ENCODE data around the gene GAK.
A peak's percentile ranks its signal among the peaks of the same experiment; 100 is the strongest.
"Not testable (repeated sequence)": the region's sequence is repeated elsewhere in the genome, so short reads cannot be mapped to it uniquely, and the experiment has no call there.

GAK gene

DNA sequence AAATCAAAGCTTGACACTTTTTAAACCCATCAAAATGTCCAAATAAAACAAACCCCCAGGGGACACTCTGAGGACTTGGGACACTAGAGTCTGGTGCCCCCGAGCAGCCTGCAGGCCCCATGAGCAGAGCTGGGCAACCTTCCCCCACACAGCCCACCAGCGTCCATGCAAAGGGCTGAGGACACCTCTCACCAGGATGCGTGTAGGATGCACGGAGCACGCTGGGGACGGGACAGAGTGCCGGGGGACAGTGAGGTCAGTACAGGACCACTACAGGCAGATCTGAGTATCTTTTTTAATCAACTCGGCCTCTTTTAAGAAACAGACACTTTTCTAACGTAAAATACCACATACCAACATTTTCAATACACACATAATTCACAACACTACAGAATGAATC, 6.9 kb downstream of the GAK start:
- no peak for DNase-seq

DNA sequence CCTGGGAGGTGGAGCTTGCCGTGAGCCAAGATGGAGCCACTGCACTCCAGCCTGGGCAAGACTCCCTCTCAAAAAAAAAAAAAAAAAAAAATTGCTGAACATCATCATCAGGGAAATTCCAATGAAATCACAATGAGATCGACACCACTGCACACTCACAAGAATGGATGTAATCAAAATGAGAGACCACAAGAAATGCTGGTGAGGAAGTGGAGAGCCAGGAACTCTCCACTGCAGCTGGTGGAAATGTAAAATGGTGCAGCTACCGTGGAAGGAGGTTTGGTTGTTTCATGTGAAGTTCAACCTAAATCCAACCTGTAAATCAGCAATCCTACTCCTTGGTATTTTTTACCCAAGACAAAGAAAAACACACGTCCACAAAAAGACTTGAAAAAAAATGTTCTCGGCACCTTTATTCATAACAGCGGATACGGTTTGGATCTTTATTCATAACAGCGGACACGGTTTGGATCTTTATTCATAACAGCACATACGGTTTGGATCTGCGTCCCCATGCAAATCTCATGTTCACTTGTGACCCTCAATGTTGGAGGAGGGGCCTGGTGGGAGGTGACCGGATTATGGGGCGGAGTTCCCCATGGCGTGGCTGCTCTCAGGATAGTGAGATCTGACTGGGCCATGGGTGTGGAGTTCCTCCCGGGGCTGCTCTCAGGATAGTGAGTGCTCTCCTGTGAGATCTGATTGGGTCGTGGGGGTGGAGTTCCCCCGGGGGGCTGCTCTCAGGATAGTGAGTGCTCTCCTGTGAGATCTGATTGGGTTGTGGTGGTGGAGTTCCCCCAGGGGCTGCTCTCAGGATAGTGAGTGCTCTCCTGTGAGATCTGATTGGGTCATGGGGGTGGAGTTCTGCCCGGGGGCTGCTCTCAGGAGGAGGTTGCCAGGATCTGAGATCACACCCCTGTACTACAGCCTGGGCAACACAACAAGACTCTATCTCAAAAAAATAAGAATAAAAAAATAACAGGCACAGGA, 7.7 kb downstream of the GAK start:
- DNase-seq = peak; percentile 28

DNA sequence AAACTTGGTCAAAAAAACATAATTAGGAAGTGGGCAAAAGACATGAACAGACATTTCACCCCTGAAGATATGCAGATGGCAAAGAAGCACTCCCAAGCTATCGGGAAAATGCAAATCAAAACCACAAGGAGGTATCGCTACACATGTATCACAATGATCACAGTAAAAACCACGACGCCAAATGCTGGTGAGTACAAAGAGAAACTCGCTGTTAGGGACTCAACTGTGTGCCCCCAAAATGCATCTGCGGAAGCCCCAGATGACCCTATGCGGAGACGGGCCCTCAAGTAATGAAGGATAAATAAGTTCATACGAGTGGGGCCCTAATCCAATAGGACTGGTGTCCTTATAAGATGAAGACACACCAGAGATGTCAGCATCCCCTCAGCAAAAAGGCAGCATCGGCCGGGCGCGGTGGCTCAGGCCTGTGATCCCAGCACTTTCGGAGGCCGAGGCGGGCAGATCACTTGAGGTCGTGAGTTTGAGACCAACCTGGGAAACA, 10.2 kb downstream of the GAK start:
- DNase-seq = no peak

DNA sequence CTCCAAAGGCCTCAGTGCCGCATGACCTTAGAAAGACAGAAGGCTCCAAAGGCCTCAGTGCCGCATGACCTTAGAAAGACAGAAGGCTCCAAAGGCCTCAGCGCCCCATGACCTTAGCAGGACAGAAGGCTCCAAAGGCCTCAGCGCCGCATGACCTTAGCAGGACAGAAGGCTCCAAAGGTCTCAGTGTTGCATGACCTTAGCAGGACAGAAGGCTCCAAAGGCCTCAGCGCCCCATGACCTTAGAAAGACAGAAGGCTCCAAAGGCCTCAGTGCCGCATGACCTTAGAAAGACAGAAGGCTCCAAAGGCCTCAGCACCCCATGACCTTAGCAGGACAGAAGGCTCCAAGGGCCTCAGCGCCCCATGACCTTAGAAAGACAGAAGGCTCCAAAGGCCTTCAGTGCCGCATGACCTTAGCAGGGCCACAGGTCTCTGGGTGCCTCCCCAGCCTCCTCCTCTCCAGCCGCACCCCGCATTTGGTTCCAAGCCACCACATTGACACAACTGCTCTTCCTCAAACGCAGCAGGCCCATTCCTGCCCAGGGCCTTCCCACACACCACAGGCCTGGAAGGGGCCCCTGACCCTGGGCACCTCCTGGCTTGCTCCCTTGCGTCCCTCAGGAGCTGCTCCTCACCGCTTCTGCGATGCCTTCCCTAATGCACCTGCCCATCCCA, 13.0 kb downstream of the GAK start:
- not testable (repeated sequence) for DNase-seq

DNA sequence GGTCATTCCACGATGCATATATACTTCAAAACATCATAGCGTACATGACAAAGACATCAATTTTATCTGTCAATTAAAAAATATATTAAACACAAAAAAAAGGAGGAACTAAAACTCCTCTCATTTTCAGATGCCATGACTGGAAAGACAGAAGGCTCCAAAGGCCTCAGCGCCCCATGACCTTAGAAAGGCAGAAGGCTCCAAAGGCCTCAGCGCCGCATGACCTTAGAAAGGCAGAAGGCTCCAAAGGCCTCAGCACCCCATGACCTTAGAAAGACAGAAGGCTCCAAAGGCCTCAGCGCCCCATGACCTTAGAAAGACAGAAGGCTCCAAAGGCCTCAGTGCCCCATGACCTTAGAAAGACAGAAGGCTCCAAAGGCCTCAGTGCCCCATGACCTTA, 13.5 kb downstream of the GAK start:
- not testable (repeated sequence) for DNase-seq

DNA sequence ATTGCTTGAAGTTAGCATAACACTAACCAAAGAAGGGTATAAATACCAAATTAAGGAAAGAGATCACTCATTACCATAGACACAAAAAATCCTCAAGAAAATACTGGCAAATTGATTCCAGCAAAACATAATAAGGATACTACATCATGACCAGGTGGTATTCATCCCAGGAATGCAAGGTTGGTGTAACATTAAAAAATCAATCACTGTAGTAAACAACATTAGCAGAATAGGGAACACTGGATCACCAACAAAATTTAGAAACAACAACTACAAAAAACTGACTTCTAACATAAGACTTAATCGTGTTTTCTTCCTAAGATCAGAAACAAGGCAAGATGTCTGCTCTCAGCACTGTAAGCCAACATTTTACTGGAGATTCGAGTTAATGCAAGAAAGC, 14.1 kb downstream of the GAK start:
- no peak for DNase-seq

DNA sequence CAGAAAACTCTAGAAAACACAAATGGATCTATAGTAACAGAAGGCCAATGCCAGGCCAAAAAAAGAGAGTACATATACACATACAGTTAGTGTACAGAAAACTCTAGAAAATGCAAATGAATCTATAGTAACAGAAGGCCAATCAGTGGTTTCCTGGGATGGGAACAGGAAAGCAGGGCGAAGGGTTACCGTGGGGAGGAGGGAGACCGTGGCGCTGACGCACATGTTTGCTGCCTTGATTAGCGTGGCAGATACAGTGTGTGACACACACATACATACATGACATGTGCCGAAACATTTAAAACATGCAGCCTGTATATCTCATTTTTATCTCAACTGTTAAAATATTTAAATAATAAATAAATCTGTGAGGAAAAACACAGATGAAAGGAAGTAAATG, 14.7 kb downstream of the GAK start:
- DNase-seq = no peak

DNA sequence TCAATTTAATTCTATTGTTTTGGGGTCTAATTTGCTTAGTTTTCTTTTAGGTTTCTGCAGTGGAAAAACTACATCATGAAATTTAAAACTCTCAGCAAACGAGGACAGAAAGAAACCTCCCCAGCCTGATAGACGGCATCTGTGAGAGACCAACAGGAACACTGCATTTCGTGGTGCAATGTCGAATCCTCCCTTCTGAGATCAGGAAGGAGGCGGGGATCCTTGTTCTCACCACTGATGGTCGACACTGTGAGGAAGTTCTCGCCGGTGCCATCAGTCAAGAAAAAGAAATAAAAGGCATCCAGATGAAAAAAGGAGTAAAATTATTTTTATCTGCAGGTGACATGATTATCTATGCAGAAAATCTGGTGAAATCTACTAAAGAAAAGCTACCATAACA, 16.5 kb downstream of the GAK start:
- no peak for DNase-seq

DNA sequence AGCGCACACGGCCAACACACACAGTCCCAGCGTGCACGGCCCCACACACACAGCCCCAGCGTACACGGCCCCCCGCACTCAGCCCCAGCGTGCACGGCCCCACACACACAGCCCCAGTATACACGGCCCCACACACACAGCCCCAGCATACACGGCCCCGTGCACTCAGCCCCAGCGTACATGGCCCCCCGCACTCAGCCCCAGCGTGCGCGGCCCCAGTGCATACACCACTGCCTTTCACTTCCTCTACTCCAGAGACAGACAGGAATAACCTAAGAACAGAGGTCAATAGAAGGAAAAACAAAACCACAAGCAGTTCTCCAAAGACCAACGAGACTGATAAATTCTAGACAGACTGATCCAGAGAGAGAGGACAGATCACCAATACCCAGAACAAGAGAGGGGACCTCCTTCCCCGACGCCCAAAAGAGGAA, 17.1 kb downstream of the GAK start:
- no peak for DNase-seq

DNA sequence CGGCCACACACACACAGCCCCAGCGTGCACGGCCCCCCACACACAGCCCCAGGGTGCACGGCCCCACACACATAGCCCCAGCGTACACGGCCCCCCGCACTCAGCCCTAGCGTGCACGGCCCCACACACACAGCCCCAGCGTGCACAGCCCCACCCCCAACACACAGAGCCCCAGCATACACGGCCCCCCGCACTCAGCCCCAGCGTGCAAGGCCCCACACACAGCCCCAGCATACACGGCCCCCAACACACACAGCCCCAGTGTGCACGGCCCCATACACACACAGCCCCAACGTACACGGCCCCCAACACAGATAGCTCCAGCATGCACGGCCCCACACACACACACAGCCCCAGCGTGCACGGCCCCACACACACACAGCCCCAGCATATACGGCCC, 17.6 kb downstream of the GAK start:
- DNase-seq = no peak

DNA sequence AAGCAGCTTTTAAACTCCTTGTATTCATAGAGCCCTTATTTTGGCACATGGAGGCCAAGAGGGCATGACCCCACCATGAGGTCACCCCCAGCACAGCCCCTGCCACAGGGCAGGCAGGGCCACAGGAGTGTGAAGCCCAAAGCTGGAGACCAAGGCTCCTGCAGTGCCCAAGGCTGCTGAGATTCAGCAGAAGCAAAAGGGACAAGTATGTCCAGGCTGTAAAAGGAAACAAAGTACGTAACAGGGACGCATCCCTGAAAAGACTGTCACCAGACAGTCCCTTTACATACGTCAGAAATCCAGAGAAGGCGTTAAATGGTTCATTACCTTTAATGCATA, 18.9 kb downstream of the GAK start:
- DNase-seq = no peak

DNA sequence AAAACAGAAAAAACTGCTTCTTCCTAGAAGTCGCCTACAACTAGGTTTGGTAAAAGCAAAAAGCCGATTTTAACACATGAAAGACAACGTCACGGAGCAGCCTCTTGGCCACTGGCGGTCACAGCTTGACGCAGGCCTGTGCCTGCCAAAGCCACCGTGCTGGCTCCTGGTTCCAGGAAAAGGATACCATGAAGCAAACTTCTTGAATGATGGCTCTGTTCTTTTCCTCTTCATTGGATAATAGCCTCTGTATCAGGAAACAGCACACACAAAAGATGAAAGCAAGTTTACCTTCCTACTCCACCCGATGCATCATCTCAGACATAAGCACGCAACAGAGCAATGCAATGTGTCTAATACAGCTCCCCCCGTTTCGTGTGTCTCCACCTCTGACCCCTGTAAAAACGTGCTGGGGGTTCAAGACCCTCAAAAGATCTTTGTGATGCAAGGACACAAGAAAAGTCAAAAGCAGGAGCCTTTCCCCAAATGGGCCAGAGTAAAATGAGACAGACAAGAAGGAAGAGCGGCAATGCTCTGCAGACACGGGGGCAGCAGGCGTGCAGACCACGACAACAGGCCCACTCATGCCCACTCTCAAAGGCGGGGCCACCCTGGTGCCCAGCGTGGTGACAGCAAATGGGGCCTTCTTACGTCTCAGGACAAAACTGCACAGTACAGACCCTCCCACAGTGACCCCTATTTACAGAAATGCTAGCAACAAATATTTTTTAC, 19.4 kb downstream of the GAK start:
- no peak for DNase-seq

DNA sequence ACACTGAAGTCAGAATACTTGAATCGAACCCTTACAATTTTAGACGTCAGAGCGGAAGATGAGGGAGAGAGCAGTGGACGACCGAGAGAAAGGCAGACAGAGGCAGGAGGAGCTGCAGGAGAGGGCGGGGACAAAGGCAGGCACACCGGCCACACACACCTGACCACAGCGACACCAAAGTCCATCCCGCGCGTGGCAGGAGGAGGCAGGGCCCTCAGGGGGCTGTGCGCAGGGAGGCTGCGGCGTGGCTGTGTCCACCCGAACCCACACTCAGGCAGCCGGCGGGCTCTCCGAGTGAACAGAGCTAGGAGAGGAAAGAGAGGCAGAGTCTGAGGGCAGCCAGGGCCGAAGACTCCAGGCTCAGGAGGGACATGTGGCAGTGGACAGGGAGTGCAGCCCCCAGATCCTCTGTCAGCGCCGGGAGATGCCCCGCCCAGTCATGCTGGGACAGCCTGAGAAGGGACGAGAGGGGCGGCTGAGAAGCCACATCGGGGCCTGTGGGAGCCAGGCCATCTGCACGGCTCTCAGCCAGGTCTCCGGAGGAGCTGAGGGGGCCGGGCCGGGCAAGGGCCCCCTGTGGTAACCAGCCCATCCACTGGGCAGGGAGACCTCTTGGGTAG, 20.1 kb downstream of the GAK start:
- no peak for DNase-seq

DNA sequence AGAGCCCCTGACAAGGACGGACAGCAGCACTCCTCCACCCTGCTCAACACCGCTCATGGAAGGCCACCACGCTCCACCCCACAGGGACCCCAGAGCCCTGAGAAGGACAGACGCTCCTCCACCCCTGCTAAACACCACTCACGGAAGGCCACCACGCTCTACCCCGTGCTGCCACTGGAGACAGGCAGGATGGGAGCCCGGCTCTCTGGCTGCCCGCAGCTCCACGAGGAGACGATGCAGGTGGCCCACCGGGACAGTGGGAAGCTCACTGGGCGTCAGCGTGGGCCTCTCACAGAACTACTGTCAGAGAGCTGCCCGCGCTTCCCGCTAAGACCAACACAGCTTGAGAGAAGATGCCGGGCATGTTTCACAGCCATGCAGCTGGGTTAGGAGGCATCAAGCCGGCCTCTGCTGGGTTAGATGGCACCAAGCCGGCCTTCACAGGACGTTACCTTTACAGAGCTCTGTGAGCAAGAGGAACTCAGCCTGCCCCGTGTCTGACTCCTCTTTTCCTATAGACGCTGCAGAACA, 20.8 kb downstream of the GAK start:
- no peak for DNase-seq

DNA sequence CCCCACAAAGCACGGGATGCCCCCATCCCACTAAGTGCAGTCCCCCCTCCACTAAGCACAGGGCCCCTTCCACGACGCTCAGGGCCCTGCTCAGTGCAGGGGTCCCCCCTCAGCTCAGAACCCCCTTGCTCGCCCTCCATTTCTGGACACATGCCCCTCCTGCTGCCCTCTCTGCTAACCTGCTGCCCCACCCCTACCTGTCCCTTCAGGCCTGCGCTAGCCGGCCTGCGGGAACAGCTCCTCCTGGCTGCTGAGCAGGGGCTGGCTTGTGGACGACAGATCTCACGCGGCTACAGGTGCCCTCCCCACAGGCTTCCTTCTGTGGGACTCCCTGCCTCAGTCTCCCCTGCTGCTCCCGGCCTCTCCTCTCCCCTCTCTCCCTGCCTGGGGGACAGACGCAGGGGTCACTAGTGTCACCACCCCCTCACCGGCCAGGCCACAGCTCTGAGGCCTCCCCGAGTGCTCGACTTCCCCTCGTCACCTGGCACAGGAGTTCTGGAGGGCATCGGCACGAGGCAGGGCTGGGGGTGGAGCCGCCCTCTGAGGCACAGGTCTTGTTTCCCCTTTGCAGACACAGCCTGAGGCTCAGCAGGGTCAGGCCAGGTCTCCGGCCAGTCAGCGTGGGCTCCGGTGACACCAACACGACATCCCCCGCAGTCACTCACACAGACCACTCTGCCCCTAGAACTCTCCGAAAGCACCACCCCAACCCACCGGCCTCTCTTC, 21.6 kb downstream of the GAK start:
- DNase-seq = no peak

DNA sequence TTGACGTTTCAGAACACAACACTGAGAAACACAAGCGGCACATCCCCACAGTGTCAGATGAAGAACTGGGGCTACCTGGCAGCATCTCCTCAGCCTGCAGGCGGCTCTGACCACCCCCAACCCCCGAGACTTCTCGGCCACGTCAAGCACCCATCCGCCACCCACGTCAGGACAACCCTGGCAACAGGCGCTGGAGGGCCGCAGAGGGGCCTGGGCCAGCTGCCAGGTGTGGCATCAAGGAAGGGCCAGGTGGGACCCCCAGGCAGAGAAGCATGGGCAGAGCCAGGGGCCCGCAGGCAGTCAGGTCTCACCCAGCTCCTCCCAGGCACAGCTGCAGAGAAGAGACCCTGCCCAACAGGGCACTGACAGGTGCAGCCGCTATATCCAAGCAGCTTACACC, 22.3 kb downstream of the GAK start:
- no peak for DNase-seq

DNA sequence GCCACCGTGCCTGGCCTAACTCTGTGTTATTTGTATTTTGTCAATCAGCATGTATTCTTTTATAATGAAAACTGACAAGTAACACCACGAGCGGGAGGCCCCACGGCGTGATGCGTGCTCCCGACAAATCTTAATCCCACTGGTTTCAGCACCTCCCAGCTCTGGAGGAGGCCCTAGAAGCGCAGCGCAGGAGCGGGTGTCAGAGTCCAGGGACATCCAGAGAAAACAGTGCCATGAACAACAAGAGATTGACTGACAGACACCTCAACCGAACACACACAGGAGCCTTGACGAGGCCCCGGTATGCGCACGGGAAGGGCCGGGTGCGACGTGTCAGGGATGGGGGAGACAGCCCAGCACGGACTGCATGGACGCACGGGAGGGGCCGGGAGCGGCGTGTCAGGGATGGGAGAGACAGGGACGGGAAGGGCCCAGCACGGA, 23.0 kb downstream of the GAK start:
- no peak for DNase-seq

DNA sequence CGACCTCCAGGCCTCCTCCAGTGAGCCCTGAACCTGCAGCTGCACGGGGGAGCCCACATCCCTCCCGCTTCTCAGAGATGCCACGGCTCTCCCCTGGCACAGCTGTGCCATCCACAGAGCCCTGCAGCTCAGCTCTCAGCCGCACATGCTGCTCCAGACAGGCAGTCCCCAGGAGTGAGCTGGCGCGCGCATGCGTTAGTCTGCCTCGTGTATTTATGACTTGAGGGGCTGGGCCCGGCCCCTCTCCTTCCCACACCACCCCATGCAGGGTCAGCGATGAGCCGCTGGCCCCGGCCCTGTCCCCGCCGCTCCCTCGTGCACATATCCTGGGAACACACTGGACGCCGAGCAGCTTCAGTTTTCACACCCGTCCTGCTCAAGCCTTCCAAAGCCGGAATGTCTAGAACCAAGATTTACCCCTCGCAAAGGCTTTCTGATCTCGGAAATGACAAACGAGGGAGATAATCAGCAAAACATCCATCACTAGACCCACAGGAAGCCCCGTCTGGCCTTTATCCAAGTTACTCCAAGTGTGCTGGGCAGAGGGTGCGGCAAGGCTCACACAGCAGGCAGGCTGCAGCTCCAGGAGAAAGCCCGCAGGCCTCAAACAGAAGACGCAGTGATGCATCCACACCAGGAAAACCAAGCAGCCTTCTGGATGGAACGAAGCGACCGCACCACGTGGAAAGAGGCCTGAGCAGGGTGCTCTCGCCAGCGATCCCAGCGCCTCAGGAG, 24.3 kb downstream of the GAK start:
- no peak for DNase-seq

DNA sequence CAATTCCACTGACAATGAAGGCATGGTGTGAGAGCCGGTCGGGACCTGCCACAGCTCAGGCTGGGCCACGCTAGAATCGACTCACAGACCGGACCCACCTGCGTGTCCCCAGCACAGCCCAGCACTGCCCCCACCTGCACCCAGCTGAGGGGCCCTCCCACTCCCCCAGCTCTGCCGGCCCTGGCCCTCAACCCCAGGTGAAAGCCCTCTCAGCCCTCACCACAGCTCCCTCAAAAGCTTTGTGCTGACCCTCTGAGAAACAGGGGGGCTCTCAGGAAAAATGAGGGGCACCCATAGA, 25.1 kb downstream of the GAK start:
- DNase-seq = no peak

DNA sequence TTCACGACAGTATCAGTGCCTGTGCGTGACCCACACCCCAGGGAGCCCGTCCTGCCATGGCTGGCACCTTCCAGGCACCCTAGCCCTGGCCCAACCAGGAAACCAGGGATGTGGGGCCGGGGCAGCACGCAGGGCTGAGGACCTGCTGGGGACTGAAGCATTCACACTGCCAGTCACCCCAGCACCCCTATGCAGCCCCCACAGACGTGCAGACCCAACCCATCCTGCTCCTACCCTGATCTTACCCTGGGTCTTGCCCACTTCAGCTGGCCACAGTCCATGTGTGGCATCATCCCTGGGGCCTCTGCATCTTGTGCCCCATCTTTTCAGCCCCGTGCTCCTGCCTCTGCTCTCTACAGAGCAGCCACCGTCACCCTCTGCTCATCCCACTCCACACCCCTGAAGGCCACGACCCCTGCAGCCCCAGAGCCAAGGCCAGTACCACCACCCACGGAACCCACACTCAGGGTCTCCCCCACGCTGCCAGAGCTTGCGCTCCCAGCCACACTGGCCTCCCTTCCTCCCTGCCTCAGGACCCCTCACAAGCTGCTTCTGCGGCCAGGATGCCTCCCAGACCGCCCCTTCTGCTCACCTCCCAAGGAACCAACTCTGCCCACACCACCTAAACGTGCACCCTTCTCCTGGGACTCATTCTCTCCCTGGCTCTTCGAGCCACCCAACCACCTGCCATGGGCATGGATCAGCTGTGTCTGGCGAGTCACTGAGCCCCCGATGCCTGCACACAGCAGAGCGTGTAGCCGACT, 25.6 kb downstream of the GAK start:
- no peak for DNase-seq

Measured in NCI-H187 treated with DMSO at 0.1 percent for 48 hours (cell line).